Lung microvascular endothelial cell (primary cell): Measurements from ENCODE around the gene IRAK2. TPM values are rescaled to one million over a fixed set of nuclear protein-coding genes. Genes with fewer than 3 reads are reported as not detected.
"Not testable (repeated sequence)": the region's sequence is repeated elsewhere in the genome, so short reads cannot be mapped to it uniquely, and the experiment has no call there.

Experiments
- DNase-seq, 2 donors: peaks; one replicate each; pipeline versions ENCODE4 v3.0.0 to v3.0.0-alpha.2; 2010; ENCODE audit warnings: low read depth in 2 of 2
- total RNA-seq: library from RNA; depleted of rRNA; stranded (reverse); fragments of >200 nt; gene quantifications from 2 replicates; pipeline ENCODE4 v1.2.1, GENCODE V29; 2014

The IRAK2 gene
- total RNA-seq, 1 donor from 2014 or later = 27.0 TPM

- not testable (repeated sequence) for DNase-seq
These were observed 6.2 kb upstream of the IRAK2 start for GRCh38 chr3:10158555-10158954.

GRCh38 chr3:10160346-10160745 lies 4.4 kb upstream of the IRAK2 start:
- no peak for DNase-seq

GRCh38 chr3:10160925-10161324 lies 3.8 kb upstream of the IRAK2 start:
- DNase-seq = no peak

GRCh38 chr3:10162185-10162584 lies 2.5 kb upstream of the IRAK2 start:
- no peak for DNase-seq

DNA sequence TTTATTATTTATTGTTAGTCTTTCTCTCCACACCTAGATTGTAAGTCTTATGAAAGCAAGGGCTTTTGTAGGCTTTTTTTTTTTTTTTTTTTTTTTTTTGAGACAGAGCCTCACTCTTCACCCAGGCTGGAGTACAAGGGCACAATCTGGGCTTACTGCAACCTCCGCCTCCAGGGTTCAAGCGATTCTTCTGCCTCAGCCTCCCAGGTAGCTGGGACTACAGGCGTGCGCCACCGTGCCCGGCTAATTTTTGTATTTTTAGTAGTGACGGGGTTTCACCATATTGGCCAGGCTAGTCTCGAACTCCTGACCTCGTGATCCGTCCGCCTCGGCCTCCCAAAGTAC lies 546 bp upstream of the IRAK2 start:
- not testable (repeated sequence) for DNase-seq

- no peak for DNase-seq
These were observed 1.5 kb downstream of the IRAK2 start for GRCh38 chr3:10166213-10166604.

DNA sequence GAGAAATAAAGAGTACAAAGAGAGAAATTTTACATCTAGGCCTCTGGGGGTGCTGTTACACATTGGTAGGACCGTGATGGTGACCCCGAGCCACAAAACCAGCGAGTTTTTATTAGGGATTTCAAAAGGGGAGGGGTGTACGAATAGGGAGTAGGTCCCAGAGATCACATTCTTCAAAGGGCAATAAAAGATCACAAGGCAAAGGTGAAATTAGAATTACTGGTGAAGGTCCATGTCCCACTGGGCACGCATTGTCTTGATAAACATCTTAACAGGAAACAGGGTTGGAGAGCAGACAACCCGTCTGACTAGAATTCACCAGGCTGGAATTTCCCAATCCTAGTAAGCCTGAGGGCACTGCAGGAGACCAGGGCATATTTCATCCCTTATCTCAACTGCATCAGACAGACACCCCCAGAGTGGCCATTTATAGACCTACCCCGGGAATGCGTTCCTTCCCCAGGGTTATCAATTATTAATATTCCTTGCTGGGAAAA lies 4.3 kb downstream of the IRAK2 start:
- DNase-seq = no peak

DNA sequence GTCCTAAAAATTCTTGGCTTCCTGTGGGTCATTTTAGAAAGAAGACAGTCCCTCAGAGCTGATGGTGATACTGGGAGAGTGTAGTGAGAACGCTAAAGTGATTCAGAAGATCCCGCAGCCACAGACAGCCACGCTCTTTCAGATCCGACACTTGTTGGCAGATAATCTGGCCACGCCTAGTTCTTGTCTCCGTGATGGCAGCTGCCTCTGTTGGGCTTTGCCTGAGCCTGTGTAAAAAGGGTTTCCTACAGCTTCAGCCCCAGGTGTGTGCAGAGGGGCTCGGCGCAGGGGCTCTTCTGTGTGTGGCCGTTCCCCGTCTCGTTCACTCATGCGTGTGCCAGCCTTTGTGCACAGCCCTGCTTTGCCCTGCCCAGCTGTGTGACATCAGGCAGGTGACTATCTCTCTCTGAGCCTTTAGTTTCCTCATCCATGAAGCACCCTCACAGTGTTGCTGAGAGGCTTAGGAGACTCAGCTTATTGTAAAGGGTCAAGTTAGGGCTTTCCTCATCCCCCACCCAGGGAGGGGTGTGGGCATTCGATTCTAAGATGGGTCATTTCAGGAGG lies 6.3 kb downstream of the IRAK2 start:
- DNase-seq = peak in 1 of 2 donors; percentile 23

DNA sequence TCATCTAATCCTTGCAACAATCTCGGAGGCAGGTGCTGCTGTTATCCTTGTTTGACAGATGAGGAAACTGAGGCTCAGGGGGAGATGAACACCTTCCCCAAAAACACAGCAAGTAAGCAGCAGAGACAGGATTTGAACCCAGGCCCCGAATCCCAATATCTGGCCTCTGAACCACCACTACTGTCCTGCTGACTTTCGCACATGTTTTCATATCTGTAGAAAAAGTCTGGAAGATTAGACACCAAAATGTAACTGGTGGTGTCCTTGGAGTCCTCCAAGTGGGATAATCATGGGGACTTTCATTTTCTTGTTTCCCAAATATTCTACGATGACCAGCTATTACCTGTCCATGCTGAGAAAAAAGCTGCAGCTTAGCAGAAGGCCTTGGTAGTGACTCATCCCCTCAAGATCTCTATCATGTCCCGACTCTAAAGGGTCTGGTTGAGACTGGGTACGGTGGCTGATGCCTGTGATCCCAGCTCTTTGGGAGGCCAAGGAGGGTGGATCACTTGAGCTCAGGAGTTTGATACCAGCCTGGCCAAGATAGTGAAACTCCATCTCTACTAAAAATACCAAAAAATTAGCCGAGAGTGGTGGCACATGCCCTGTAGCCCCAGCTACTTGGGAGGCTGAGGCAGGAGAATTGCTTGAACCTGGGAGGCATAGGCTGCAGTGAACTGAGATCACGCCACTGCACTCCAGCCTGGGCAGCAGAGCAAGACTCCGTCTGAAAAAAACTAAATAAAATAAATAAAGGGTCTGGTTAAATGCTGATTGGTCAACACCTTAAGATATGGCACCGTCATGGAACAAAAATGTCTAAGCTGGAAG lies 8.6 kb downstream of the IRAK2 start:
- peak in 1 of 2 donors; percentile 60 for DNase-seq

DNA sequence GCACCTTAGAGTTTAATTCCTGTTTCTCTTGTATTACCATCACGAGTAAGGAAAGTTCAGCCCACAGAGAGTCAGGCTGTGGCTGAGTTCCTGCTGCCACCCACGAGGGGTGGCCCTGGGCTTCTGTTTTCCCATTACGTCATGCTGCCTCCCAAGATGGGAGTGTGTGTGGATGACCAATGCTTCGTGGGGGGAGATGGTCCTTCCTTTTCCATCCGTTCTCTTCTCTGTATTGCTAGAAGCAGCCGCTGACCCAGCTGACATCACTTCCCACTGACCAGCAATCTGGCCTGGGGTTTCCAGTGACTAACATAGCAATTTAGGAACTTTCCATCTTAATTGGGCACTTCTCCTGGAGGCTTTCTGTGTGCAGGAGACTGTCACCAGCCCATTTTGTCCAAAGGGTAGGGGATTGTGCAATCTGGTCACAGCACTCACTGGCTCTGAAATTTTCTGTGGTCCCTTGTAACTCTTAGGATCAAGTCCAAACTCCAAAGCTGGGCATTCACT lies 9.3 kb downstream of the IRAK2 start:
- DNase-seq = peak; percentile 96 to 100

DNA sequence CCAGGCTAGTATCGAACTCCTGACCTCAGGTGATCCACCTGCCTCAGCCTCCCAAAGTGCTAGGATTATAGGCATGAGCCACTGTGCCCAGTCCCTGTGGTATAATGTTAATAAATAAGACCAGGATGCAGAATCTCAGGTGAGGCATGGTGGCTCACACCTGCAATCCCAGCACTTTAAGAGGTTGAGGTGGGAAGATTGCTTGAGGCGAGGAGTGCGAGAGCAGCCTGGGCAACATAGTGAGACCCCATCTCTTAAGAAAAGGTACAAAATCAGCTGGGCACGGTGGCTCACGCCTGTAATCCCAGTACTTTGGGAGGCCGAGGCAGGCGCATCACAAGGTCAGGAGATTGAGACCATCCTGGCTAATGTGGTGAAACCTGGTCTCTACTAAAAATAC lies 10.6 kb downstream of the IRAK2 start:
- DNase-seq = not testable (repeated sequence)

DNA sequence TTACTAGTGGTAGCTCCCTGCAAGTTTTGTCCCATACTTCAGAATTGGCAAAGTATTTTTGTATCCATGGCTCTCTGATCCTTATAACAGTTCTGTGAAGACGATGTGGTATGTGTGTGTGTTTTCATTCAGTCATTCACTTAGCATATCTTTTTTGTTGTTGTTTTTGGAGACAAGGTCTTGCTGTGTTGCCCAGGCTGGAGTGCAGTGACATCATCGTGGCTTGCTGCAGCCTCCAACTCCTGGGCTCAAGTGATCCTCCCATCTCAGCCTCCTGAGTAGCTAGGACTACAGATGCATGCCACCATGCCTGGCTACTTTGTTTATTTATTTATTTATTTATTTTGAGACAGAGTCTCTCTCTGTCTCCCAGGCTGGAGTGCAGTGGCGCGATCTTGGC lies 11.4 kb downstream of the IRAK2 start:
- DNase-seq = not testable (repeated sequence)

- no peak for DNase-seq
These were observed 13.0 kb downstream of the IRAK2 start for GRCh38 chr3:10177737-10178136.

DNA sequence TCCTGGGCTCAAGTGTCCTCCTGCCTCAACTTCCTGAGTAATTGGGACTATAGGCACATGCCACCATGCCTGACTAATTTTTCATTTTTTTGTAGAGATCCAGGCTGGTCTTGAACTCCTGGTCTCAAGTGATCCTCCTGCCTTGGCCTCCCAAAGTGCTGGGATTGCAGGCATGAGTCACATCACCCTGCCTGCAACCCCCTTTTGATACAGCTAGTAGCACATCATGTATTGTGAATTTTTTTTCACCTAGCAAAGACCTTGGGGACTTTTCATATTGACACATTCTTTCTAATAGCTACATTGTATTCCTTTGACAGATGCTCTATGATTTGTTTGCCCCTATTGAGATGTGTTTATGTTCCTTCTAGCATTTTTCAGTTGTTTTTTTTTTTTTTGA lies 14.2 kb downstream of the IRAK2 start:
- DNase-seq = no peak

GRCh38 chr3:10180289-10180688 lies 15.6 kb downstream of the IRAK2 start:
- DNase-seq = no peak

- DNase-seq = no peak
These were observed 16.1 kb downstream of the IRAK2 start for GRCh38 chr3:10180738-10181295.

DNA sequence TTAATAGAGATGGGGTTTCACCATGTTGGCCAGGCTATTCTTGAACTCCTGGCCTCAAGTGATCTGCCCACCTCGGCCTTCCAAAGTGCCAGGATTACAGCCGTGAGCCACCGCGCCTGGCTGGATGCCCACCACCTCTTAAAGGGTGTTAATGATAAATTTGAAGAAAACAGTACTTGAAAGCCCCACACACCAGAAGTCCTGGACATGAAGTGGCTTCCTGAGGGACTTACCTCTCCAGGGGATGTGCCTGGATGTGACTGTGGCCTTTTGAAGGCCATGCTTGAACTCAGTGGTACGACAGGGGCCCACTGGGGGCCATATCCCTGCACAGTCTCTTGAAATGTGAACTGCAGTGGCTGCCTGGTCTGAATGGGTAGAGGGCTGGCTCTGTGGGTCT lies 18.2 kb downstream of the IRAK2 start:
- no peak for DNase-seq

DNA sequence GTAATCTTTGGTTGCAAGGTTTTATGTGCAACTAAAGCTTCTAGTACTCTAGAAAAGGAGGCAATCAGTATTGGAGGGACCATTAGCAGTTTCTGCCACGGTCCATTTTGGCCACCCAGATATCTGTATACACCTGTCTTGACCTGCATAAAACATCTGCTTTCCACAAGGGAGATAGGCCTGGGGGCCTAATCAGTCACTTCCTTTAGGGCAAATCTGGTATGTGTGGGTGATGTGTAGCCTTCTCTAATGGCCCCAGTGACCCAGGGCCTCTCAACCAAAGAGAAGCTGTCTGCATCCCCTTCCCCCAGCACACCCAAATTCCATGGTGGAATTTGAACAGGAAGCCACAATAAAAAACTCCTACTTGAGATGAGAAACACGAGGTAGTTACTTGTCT lies 19.5 kb downstream of the IRAK2 start:
- no peak for DNase-seq

- no peak for DNase-seq
These were observed 21.4 kb downstream of the IRAK2 start for GRCh38 chr3:10185804-10186762.

- peak; percentile 41 to 42 for DNase-seq
These were observed 22.7 kb downstream of the IRAK2 start for GRCh38 chr3:10187290-10187876.

DNA sequence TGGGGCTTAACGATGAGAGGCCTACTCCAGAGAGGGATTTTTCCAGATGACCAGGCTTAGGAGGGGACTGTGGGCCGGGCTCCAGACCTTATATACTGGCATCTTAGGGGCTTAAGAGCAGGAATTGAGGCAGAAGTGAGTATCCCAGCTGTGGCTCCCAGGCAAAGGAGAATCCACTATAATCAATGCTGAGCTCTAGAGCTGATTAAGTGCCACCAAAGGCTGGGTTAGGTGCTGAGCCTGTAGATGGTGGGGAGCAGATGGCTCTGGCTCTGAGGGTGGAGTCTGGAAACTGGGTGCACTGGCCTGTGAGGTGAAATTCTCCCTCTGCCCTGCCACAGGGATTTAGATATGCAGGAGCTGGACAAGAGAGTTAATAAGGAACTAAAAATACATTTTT lies 23.2 kb downstream of the IRAK2 start:
- no peak for DNase-seq
